Transverse colon (tissue), 4 donors: Measurements from ENCODE around the gene NEK10. TPM values are rescaled to one million over a fixed set of nuclear protein-coding genes. Genes with fewer than 3 reads are reported as not detected.

ENCODE experiments used
- DNase-seq: peaks from one replicate; pipeline ENCODE4 v3.0.0-alpha.2; 2019
- H3K27ac ChIP-seq, 4 donors: fragments of 200-600 bp; sonication (generic); 2 replicates each; pipeline ENCODE4 v1.5.1; 2016 to 2018; ENCODE audit warnings: inconsistent platforms in 4 of 4
- H3K27me3 ChIP-seq: fragments of 200-600 bp; sonication (generic); 2 replicates; pipeline ENCODE4 v1.5.1; 2017; ENCODE audit warnings: inconsistent platforms
- H3K36me3 ChIP-seq, 4 donors: fragments of 200-600 bp; sonication (generic); 2 replicates each; pipeline ENCODE4 v1.5.1; 2017 to 2019; ENCODE audit warnings: inconsistent platforms in 4 of 4
- H3K4me1 ChIP-seq, 4 donors: fragments of 200-600 bp; sonication (generic); 2 replicates each; pipeline ENCODE4 v1.5.1; 2017 to 2020; ENCODE audit warnings: inconsistent platforms in 4 of 4
- H3K4me3 ChIP-seq, 4 donors: fragments of 200-600 bp; sonication (generic); 1 replicate in 1 of 4; 2 replicates in 3 of 4; pipeline versions ENCODE4 v1.5.1 to v1.6.1; 2017 to 2019; ENCODE audit warnings: inconsistent platforms in 4 of 4
- H3K9me3 ChIP-seq, 2 donors: fragments of 200-600 bp; sonication (generic); 2 replicates each; pipeline ENCODE4 v1.5.1; 2017 to 2019; ENCODE audit warnings: inconsistent platforms in 2 of 2
- EP300 ChIP-seq: sonication (generic); formaldehyde crosslinking; IDR thresholded peaks from one replicate; pipeline ENCODE4 v1.6.1; 2017; ENCODE audit warnings: antibody characterized with exemption, low read depth
- POLR2A ChIP-seq: fragments of 450-650 bp; IDR thresholded peaks from one replicate; pipeline ENCODE4 v1.6.1; 2016; ENCODE audit warnings: antibody characterized with exemption, mild to moderate bottlenecking, moderate library complexity
- POLR2AphosphoS5 ChIP-seq, 3 donors: sonication (generic); formaldehyde crosslinking; IDR thresholded peaks; one replicate each; pipeline ENCODE4 v1.6.1; 2016; ENCODE audit warnings: antibody characterized with exemption in 3 of 3
- WGBS, 2 donors: methylation state at CpG; one replicate each; pipeline ENCODE4 v1.1.5; 2018; ENCODE audit warnings: low coverage in 1 of 2; 5-methylcytosine and 5-hydroxymethylcytosine counted together
- in situ Hi-C, 4 donors: fragments of 200-750 bp; cut with MboI; loops; one replicate each; pipeline versions ENCODE4 v1.15.0 to v1.15.1; 2017; ENCODE audit warnings: low sequenced_read_pairs in 3 of 4, low pct_ligation_motif_present in 1 of 4, low pct_unique_long_range_greater_than_20kb in 1 of 4
- intact Hi-C: fragments of 100-400 bp; cut with DNase I; formaldehyde crosslinking; loops from one replicate; pipeline ENCODE4 v1.15.1; 2023; ENCODE audit warnings: low total_unique reads
- total RNA-seq, 4 donors: library from RNA; depleted of rRNA; stranded (reverse); fragments of >200 nt; gene quantifications; one replicate each; pipeline ENCODE4 v1.1.0, GENCODE V29; 2016
- TF ChIP-seq, protein P1 (sequence below), 5 experiments: fragments of 200-600 bp in 3 of 5; fragments of 450-650 bp in 2 of 5; sonication (generic) in 3 of 5; IDR thresholded peaks; 1 replicate in 2 of 5; 2 replicates in 3 of 5; pipeline ENCODE4 v1.5.1; 2016 to 2017; ENCODE audit warnings: antibody characterized with exemption in 5 of 5, inconsistent platforms in 3 of 5, mild to moderate bottlenecking in 2 of 5, moderate library complexity in 1 of 5

NEK10 gene
- total RNA-seq, 4 donors from 2014 or later, result 1.1 to 3.2 (median 1.7) TPM

DNA sequence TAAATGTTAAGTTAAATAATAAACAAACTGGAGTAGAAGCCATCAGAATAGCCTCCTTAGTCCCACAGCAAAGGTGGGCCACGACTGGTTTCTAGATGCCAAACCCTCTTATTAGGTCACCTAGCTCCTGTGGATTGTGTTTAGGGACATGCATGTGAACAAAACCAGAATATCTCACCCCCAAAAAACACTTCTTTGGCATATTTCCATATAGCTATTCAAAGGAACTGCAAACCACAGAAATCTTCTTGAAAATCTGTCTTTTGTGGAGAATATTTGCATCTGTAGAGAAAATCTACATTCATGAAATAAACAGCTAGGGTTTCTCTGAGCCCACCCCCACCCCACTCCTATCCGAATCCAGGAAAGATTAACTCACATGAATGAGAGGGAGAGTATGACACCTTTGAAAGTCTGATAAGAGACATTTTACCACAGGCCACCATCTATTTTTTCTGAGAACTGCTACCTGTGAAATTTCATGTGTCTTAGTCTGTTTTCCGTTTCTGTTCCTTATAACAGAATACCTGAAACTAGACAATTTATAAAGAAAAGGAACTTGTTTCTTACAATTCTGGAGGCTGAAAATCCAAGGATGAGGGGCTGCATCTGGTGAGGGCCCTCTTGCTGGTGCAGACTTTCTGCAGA lies 159.4 kb downstream of the NEK10 start:
- Histone ChIP-seq H3K4me1 (no peaks in the 10 kb centered on the region), H3K27me3 (no peaks in the 10 kb centered on the region), H3K36me3 (no peaks in the 10 kb centered on the region), H3K4me3 (no peak overlapping the region), H3K9me3 (no peaks in the 10 kb centered on the region), H3K27ac (no peak overlapping the region)
- TF ChIP-seq, protein P1, sequence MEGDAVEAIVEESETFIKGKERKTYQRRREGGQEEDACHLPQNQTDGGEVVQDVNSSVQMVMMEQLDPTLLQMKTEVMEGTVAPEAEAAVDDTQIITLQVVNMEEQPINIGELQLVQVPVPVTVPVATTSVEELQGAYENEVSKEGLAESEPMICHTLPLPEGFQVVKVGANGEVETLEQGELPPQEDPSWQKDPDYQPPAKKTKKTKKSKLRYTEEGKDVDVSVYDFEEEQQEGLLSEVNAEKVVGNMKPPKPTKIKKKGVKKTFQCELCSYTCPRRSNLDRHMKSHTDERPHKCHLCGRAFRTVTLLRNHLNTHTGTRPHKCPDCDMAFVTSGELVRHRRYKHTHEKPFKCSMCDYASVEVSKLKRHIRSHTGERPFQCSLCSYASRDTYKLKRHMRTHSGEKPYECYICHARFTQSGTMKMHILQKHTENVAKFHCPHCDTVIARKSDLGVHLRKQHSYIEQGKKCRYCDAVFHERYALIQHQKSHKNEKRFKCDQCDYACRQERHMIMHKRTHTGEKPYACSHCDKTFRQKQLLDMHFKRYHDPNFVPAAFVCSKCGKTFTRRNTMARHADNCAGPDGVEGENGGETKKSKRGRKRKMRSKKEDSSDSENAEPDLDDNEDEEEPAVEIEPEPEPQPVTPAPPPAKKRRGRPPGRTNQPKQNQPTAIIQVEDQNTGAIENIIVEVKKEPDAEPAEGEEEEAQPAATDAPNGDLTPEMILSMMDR (IDR thresholded peaks at IDR 0.05), result no peak
- no peak for TF ChIP-seq EP300
- TF ChIP-seq POLR2AphosphoS5 (IDR thresholded peaks at IDR 0.05), result no peak
- no peak for TF ChIP-seq POLR2A
- WGBS, 2 donors, result 44 to 70% methylated on average over 2 to 3 of the region's 3 CpGs
- in situ Hi-C loops, result no loop called here
- no peak for DNase-seq
- intact Hi-C loops, result no loop called here

DNA sequence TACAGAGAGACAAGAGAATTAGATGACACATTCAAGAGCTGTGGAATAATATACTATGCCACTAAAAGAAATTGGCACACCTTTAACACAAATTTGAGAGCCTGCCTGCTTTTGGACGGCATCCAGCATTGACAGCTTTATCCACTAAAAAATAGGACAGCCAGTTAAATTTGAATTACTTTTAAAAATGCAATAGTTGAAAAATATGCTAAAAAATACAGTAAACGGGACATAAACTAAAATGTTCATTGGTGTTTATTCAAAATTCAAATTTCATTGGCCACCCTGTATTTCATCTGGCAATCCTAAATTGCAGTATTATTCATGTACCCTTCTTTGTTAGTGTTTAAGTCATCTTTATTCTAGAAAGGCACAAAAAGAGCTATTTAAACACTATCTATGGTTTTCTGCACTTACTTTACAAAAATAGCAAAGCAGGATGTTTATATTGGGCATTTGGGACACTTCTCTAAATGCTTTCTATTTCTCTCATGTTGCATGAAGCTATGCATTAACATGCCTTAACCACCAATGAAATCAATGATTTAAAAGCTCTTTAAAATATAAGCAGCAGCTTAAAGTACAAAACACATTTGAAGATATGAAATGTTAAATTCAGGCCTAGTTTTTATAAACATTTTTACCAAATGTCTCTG lies 160.1 kb downstream of the NEK10 start:
- no peak for TF ChIP-seq EP300
- TF ChIP-seq, protein P1 (IDR thresholded peaks at IDR 0.05), result no peak
- Histone ChIP-seq H3K27ac (no peak overlapping the region), H3K9me3 (no peaks in the 10 kb centered on the region), H3K36me3 (no peaks in the 10 kb centered on the region), H3K4me3 (no peak overlapping the region), H3K4me1 (no peaks in the 10 kb centered on the region), H3K27me3 (no peaks in the 10 kb centered on the region)
- no peak for DNase-seq
- intact Hi-C loops (no loop called here), in situ Hi-C loops (no loop called here)
- WGBS, 2 donors, result 44 to 59% methylated on average over 2 of the region's 2 CpGs

GRCh38 chr3:27202959-27203358 lies 166.2 kb downstream of the NEK10 start:
- in situ Hi-C loops, result no loop called here
- TF ChIP-seq POLR2A (no peak), EP300 (no peak), POLR2AphosphoS5 (IDR thresholded peaks at IDR 0.05) (no peak)
- TF ChIP-seq, protein P1 (IDR thresholded peaks at IDR 0.05), result no peak
- 77% methylated on average over 1 of the region's 1 CpG; no CpG with 5 or more reads in 1 of the 2 donors for WGBS, 2 donors
- no peak for DNase-seq
- intact Hi-C loops, result no loop called here
- Histone ChIP-seq H3K27ac (no peak overlapping the region), H3K27me3 (no peaks in the 10 kb centered on the region), H3K9me3 (no peaks in the 10 kb centered on the region), H3K36me3 (no peaks in the 10 kb centered on the region), H3K4me3 (no peak overlapping the region), H3K4me1 (peaks cover 0 to 14% (median 5%) of the 10 kb centered on the region in 4 donors)

DNA sequence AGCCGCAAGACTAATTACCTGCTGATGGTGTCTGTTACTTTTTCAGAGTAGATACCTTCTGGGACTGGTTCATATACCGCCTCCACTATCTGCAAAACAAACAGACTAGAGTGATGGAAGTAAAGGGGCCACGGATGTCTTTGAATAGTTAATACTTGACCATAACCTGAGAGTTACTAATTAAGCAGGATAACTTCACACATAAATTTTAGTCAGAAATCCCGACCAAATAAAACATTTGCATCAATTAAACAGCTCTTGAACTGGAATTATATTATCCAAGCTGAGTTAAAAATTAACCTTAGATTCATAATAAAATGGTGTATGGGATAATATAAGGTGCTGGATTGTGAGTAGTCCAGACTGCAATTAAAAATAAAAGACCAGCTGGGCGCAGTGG lies 167.7 kb downstream of the NEK10 start:
- Histone ChIP-seq H3K4me3 (no peak overlapping the region), H3K27me3 (no peaks in the 10 kb centered on the region), H3K36me3 (no peaks in the 10 kb centered on the region), H3K4me1 (peaks cover 0 to 14% (median 5%) of the 10 kb centered on the region in 4 donors), H3K9me3 (no peaks in the 10 kb centered on the region), H3K27ac (peak overlapping the region in 2 of 4 donors; percentile 31 to 40)
- WGBS, 2 donors, result 56 to 64% methylated on average over 5 of the region's 5 CpGs
- intact Hi-C loops (no loop called here), in situ Hi-C loops (no loop called here)
- TF ChIP-seq EP300, result no peak
- no peak for TF ChIP-seq POLR2A
- TF ChIP-seq POLR2AphosphoS5 (IDR thresholded peaks at IDR 0.05), result no peak
- no peak for DNase-seq
